NCI-H2171 treated with DMSO at 0.1 percent for 48 hours (cell line): Measurements from ENCODE around the gene PSMA1.

ENCODE experiments used
- DNase-seq: peaks from one replicate; lab custom pipeline; 2025; lab: John Stamatoyannopoulos, UW

Gene PSMA1

GRCh38 chr11:14529951-14530350 is 9.8 kb upstream of the PSMA1 start:
- DNase-seq = no peak

DNA sequence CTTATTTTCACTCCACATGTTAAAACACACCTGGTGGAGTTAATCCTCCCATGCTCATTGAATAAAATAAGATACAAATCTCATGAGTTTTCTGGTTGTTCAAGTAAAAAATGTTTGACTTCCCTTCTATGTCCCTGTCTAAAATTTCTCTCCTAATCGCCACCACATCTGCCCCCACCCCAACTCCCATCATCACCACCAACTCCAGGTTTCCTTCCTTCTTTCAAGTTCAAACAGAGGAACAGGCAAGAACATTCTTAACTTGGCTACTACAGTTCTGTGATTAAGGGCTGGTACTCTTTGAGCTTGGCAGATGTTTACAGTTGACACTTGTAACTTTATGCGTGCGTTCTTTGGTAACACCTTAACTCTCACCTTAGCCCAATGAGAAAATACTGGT is 9.1 kb upstream of the PSMA1 start:
- DNase-seq = no peak

DNA sequence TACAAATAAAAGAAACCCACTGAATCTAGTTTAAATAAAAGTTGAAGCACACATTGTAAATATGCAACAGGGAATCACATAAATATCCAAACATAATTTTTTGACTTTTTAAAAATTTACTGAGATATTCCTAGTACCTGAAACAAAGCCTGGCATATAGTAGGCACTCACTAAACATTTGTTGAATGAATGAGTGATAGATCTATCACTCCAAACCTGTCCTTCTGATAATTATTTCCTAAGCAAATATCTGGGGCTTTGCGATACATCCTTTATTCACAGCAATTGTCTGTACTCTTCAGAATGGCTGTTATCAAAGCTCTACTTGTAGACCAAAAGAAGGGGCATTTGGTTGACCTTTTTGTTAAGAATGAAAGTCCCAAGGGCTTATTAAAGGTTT is 2.6 kb upstream of the PSMA1 start:
- DNase-seq = no peak

DNA sequence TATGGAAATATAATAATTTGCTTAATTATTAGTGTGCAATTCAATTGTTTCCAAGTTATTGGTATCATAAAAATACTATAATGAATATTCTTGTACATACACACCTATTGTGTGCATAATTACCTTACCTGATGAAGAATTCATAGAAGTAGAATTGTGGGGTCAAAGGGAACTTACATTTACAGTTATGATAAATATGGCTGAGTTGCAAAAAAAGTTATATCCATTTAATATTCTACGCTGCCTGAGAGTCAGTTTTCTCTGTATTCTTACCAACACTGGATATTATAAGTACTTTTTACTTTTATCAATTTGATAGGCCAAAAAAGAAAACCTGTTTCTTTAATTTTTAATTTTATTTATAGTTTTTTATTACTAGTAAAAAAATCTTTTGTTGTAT is 2.1 kb upstream of the PSMA1 start:
- DNase-seq = no peak

GRCh38 chr11:14520747-14521151 is 563 bp upstream of the PSMA1 start:
- no peak for DNase-seq

DNA sequence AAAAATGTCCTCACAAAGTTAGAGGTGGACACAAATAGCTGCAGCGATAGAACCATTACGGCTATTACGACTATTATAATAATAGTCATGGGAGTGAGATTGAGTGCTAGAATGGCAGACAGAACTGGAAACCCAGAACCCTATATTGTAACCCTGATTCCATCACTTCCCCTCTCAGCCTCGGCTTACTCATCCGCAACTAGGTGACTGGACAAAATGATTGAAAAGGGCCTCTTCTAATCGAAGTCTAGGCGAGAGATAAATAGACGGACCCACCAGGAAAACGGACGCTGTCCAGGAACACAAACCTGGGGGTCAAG is 629 bp downstream of the PSMA1 start:
- peak; percentile 15 for DNase-seq

DNA sequence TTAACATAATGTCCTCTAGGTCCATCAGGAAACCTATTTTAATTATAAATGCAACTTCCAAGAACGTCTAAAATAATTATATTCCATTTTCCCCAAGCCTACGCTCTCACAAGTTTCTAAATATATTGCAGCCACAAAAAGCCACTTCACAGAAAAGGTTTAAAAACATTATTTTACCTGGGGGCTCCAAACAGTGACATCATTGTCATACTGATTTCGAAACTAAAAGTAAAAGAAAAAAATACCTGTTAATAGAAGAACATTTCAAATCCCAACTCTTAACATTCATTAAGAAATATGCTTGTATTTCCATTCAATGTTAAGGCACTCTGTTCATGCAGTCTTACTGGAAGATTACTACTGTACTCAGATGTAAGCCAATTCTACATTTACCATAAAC is 1.4 kb downstream of the PSMA1 start:
- no peak for DNase-seq

DNA sequence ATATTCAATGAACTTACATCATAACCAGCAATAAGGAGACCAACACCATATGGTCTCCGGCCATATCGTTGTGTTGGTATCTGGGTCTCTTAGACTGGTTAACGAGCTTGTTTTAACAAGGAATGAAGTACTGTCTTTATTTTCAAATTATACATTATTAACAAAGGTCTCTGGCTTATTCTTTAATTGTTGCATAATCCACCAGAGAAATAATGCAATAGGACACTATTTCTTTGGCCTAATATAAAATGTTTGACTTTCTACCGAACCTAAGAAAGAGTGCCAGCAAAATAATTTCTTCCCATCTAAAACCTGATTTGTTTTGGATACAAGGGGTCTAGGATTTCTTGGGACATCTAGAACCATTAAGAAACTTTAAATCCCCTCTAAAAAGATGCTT is 6.4 kb downstream of the PSMA1 start:
- no peak for DNase-seq

DNA sequence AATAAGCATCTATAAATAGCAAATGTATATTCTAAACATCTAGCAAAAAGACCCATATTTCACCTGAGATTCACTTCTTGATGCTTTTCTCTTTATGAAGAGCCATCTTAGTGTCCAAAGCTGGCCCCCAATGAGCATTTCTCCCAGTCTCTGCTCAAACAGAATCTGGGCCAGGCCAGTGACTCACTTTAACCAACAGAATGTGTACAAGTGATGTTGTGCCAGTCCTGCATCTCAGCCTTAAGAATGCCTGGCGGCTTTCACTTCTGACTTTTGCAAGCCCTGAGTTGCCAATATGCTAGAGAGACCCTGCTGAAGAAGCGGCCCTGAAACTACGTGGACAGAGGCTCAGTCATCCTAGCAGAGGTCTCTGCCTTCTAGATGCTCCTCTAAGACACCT is 13.7 kb downstream of the PSMA1 start:
- DNase-seq = no peak

DNA sequence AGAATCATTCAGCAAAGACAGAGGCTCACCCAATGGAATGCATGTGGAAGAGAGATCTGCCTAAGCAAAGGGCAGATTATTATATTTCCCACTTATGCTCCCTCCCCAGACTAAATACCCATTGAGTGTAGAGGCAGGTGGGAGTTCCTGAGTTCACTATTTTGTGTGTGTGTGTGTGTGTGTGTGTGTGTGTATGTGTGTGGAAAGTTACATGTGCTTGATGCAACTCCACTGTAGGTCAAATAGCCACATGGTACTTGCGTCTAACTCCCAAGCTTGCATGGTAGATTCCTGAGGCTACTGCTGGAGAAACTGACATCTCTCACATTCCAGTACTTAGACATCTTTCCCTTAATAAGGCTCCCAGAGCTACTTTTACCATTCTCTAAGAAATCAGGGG is 17.2 kb downstream of the PSMA1 start:
- no peak for DNase-seq

- no peak for DNase-seq
These were observed 18.1 kb downstream of the PSMA1 start for GRCh38 chr11:14502039-14502438.

DNA sequence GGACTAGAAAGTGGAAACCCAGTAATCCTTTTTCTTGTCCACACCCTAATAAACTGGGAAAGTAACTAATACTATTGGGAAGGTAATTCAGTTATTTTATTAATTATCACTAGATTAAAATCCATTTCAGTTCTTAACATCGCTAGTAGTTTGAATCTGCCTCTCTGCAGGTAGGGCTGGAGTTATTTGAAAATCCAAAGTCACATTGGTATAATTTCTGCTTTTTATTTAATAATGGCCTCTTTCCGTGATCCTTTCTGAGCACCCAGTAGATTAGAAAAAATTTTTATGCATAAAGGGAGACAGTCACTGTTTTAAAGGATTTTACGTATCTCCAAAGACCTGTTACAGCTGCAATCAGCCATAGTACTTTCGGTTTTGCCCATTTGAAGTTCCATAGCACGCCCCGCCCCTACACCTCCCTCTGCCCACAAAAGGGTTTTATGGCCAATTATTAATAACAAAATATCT is 20.0 kb downstream of the PSMA1 start:
- peak; percentile 15 for DNase-seq

DNA sequence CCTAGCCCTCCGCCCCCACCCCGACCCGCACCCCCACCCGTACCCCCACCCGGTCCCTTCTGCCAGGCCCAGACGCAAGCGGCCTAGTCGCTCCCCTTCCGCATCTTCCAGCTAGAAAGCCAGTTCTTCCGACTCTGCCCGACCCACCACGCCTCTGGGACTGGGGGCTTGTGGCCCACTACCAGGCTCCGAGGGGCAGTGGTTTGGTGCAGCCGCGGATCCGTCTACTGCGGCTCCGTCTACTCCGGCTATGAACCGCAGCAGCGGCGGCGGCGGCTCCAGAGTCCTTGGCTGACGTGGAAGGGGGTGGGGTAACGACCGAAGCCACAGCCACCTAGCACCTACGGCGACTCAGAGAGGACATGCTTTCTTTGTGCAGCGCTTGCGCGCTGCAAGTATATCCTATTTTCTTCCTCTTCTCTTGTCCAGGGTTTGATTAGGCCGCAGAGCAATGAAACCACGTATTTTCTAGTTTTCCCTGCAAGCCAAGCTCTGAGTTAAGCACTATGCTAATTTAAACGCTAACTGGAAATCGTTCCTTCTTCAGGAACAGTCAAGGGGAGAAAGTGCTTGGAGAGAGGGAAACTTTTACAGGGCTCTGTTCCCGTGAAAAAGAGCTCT is 20.5 kb downstream of the PSMA1 start, which contains the start of gene COPB1:
Gene COPB1, minus strand, starts transcription at position 252 of the 621 bp plus-strand sequence. CDS start 883 bp downstream, outside the sequence.
- peak; percentile 74 for DNase-seq

GRCh38 chr11:14499178-14499559 is 21.0 kb downstream of the PSMA1 start:
- DNase-seq = no peak

DNA sequence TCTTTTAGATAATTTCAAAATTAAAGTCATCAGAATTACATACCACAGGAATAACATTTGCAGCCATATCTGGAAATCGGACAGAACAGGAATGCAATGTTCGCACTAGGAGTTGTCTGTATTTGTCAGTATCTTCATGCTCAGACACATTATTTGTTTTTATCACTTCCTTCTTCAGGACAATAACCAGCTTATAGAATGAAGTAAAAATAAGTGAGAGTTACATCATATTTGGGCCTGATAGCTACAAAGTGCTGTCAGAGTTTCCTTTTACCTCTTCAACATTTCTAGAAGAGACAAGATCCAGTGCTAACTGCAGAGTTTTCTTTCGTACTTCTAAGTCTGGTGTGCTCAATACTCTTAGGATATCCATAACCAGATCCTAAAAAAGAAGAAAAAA is 39.5 kb downstream of the PSMA1 start:
- no peak for DNase-seq

DNA sequence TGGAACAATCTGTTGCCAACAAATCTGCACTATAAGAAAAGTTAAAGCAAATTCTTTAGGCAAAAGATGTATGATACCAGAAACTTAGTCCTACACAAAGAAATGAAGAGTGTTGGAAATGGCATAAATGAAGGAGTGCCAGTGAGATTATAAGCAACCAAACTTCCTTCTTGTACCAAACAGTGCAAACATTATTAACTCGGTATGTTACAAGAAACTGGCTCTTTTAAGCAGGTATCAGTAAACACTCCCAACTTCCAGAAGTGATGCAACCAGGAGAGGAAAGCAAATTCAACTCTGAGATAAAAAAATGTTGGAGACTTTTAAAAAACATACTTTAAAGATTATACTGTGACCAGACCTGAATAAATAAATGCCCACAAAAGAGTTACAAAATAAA is 49.1 kb downstream of the PSMA1 start:
- DNase-seq = no peak

- DNase-seq = no peak
These were observed 56.6 kb downstream of the PSMA1 start for GRCh38 chr11:14463623-14464022.

DNA sequence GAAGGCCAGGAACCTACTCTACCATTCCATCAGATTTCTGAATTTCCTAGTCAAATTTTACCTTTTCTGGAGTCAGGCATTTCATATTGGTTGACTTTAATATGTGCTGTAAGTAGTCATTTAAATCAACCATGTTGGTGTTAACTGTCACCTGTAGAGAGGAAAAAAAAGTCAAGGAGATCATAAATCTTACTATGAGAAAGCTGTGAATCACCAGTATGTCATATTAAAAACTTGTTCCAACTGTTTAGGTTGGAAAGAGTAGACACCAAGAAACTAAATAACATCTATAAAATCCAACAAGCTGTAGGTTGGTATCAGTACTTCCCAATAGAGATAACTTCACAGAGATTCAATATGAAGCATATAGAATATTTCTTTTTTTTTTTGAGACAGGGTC is 60.0 kb downstream of the PSMA1 start:
- DNase-seq = no peak

GRCh38 chr11:14458377-14458776 is 61.8 kb downstream of the PSMA1 start:
- DNase-seq = no peak

GRCh38 chr11:14455648-14456430 is 64.3 kb downstream of the PSMA1 start:
- DNase-seq = no peak
